Thyroid gland (tissue), 4 donors: ENCODE measurements around the gene SPRING1.

Experiments used
- CTCF ChIP-seq, 6 experiments: fragments of 200-600 bp in 3 of 6; fragments of 450-650 bp in 3 of 6; sonication (generic) in 3 of 6; IDR thresholded peaks; one replicate each; pipeline ENCODE4 v1.5.1; 2016 to 2019; ENCODE audit warnings: antibody characterized with exemption in 6 of 6, mild to moderate bottlenecking in 2 of 6, inconsistent platforms in 1 of 6, moderate library complexity in 1 of 6
- POLR2A ChIP-seq, 2 donors: fragments of 450-650 bp; IDR thresholded peaks; one replicate each; pipeline ENCODE4 v1.6.1; 2017; ENCODE audit warnings: antibody characterized with exemption in 2 of 2, mild to moderate bottlenecking in 2 of 2, moderate library complexity in 1 of 2

DNA sequence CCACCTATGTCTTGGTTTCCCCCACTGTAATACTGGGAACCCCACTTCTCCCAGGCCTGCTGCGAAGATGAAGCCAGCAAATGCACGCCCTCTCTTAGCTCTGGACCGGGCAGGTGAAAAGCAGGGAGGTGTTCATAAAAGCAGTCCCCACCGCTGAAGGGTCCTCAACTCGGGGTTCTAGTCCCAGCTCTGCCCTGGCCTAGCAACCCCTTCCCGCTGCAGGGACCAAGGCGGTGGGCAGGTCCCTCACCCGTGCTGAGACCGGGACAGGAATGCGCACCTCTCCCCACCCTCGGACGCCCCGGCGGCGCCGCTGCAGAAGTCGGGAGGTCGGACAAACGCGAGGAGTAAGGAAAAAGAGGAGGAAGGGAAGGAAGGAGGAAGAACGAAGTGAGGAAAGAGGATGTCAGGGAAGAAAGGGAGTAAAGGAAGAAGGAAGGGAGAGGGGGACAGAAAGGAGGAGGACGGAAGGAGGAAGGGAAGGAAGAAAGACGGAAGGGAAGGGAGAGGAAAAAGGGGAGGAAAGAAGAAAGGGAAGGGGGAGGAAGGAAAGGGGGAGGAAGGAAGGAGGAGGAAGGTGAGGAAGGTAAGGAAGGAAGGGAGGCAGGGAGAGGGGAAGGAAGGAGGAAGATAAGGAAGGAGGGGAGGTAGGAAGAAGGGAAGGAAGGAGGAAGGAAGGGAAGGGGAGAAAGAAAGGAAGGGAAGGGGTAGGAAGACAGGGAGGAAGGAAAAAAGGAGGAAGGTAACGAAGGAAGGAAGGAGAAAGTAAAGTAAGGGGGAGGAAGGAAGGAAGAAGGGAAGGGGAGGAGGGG is 701 bp downstream of the SPRING1 start:
- TF ChIP-seq POLR2A (IDR thresholded peaks at IDR 0.05) (no peak), CTCF (IDR thresholded peaks at IDR 0.05) (no peak)
